HG02588 (cell line): ENCODE measurements around the gene LRRTM1.

ENCODE experiments used
- ATAC-seq: cut with Tn5 transposase; IDR thresholded peaks from one replicate; pipeline ENCODE4 v1.9.1; 2021; ENCODE audit warnings: mild to moderate bottlenecking, moderate library complexity; ENCODE audit not compliant: unreplicated experiment

The LRRTM1 gene

GRCh38 chr2:80252294-80252986 is 52.1 kb downstream of the LRRTM1 start:
- no peak for ATAC-seq
